ENCODE data around the gene GINS1. TPM values are rescaled to one million over a fixed set of nuclear protein-coding genes. Genes with fewer than 3 reads are reported as not detected.

GINS1 gene
- total RNA-seq, 1 experiment from 2014 or later = 30.4 TPM

GRCh38 chr20:25479638-25480037, 72.2 kb downstream of the GINS1 start:
- H3K9me2 ChIP-seq (ENCODE audit: insufficient read depth) = no peaks in the 10 kb centered on the region

GRCh38 chr20:25480156-25480555, 72.7 kb downstream of the GINS1 start:
- no peak overlapping the region for H2AFZ ChIP-seq (ENCODE audit: low read depth, low read length, poor library complexity, severe bottlenecking)
- DNase-seq (ENCODE audit: low read depth, low spot score) (no peak), ATAC-seq (no peak)
- no peak overlapping the region for H3K9ac ChIP-seq (ENCODE audit: low read length)
- no peak overlapping the region for H3K27ac ChIP-seq (ENCODE audit: low read depth, low read length)
- H3K79me2 ChIP-seq (ENCODE audit: insufficient read depth, low read length) = no peaks in the 10 kb centered on the region
- no peaks in the 10 kb centered on the region for H3K36me3 ChIP-seq (ENCODE audit: control insufficient read depth in 1 of 2, insufficient read depth in 2 of 2, low read length in 2 of 2)
- no peaks in the 10 kb centered on the region for H3K27me3 ChIP-seq (ENCODE audit: insufficient read depth, low read length)
- no TSS peak for BruUV-seq (replicated peaks)
- H3K4me1 ChIP-seq (ENCODE audit: control insufficient read depth in 1 of 2, insufficient read depth in 2 of 2, low read length in 2 of 2) = no peaks in the 10 kb centered on the region
- POLR2A ChIA-PET = no interaction called here
- TF ChIP-seq ATF3 (IDR thresholded peaks at IDR 0.05) = no peak
- no peak for TF ChIP-seq CBX3 (IDR thresholded peaks at IDR 0.05; ENCODE audit: low read depth)
- no peak for TF ChIP-seq SIN3A (IDR thresholded peaks at IDR 0.05; ENCODE audit: low read depth)
- no peak for TF ChIP-seq POLR2AphosphoS5 (IDR thresholded peaks at IDR 0.05; ENCODE audit: low read depth, low read length)
- no peak for TF ChIP-seq MAX (IDR thresholded peaks at IDR 0.05)
- no peak for TF ChIP-seq YY1 (IDR thresholded peaks at IDR 0.05; ENCODE audit: extremely low read depth, insufficient replicate concordance, low read depth, low read length)
- TF ChIP-seq REST (IDR thresholded peaks at IDR 0.05; ENCODE audit: low read depth) = no peak
- no peak for TF ChIP-seq CTCF (IDR thresholded peaks at IDR 0.05 in 2 of 3, conservative IDR thresholded peaks at IDR 0.05 in 1 of 3; ENCODE audit: borderline replicate concordance in 1 of 3, insufficient read depth in 1 of 3, low read depth in 2 of 3, low read length in 2 of 3)
- TF ChIP-seq ZBTB33 (IDR thresholded peaks at IDR 0.05; ENCODE audit: extremely low read depth, insufficient replicate concordance, low read length) = no peak
- TF ChIP-seq ZNF274 (IDR thresholded peaks at IDR 0.05; ENCODE audit: low read depth, low read length) = no peak
- TF ChIP-seq SP1 (IDR thresholded peaks at IDR 0.05; ENCODE audit: low read depth) = no peak
- no peaks in the 10 kb centered on the region for H3K9me2 ChIP-seq (ENCODE audit: insufficient read depth)
- CTCF ChIA-PET = no interaction called here
- no peak overlapping the region for H3K4me2 ChIP-seq (ENCODE audit: low read length)
- H3K4me3 ChIP-seq (replicated peaks in 1 of 2; ENCODE audit: low read depth in 1 of 2, low read length in 2 of 2) = no peak overlapping the region
- intact Hi-C loops (cut with micrococcal nuclease) = no loop called here
- H4K20me1 ChIP-seq (ENCODE audit: insufficient read depth) = no peaks in the 10 kb centered on the region
- H3K9me3 ChIP-seq (ENCODE audit: control insufficient read depth in 1 of 2, insufficient read depth in 1 of 2, low read depth in 1 of 2, low read length in 2 of 2) = no peaks in the 10 kb centered on the region
- RAD21 ChIA-PET (ENCODE audit: low non-redundant PET in 1 of 2, low total read pairs in 2 of 2, uncharacterized antibody in 2 of 2, unreplicated experiment in 2 of 2) = no interaction called here

More at GRCh38 chr20:25479638-25480037, 72.2 kb downstream of the GINS1 start:
- Histone ChIP-seq H2AFZ (ENCODE audit: low read depth, low read length, poor library complexity, severe bottlenecking) (no peak overlapping the region), H3K27ac (ENCODE audit: low read depth, low read length) (no peak overlapping the region), H3K79me2 (ENCODE audit: insufficient read depth, low read length) (no peaks in the 10 kb centered on the region), H3K4me1 (ENCODE audit: control insufficient read depth in 1 of 2, insufficient read depth in 2 of 2, low read length in 2 of 2) (no peaks in the 10 kb centered on the region), H3K27me3 (ENCODE audit: insufficient read depth, low read length) (no peaks in the 10 kb centered on the region), H3K4me2 (ENCODE audit: low read length) (no peak overlapping the region), H3K36me3 (ENCODE audit: control insufficient read depth in 1 of 2, insufficient read depth in 2 of 2, low read length in 2 of 2) (no peaks in the 10 kb centered on the region), H3K9me3 (ENCODE audit: control insufficient read depth in 1 of 2, insufficient read depth in 1 of 2, low read depth in 1 of 2, low read length in 2 of 2) (no peaks in the 10 kb centered on the region), H3K4me3 (replicated peaks in 1 of 2; ENCODE audit: low read depth in 1 of 2, low read length in 2 of 2) (no peak overlapping the region), H4K20me1 (ENCODE audit: insufficient read depth) (no peaks in the 10 kb centered on the region), H3K9ac (ENCODE audit: low read length) (no peak overlapping the region)
- no TSS peak for BruUV-seq (replicated peaks)
- TF ChIP-seq SRF (IDR thresholded peaks at IDR 0.05; ENCODE audit: low read depth) = no peak
- intact Hi-C loops (cut with micrococcal nuclease) = no loop called here
- ATAC-seq (no peak), DNase-seq (ENCODE audit: low read depth, low spot score) (no peak)
- ChIA-PET POLR2A (no interaction called here), RAD21 (ENCODE audit: low non-redundant PET in 1 of 2, low total read pairs in 2 of 2, uncharacterized antibody in 2 of 2, unreplicated experiment in 2 of 2) (no interaction called here), CTCF (no interaction called here)

Measured in HCT116 (cell line).